GM12878 (cell line): ENCODE results near the gene CUL9. TPM values are rescaled to one million over a fixed set of nuclear protein-coding genes. Genes with fewer than 3 reads are reported as not detected.
A peak's percentile ranks its signal among the peaks of the same experiment; 100 is the strongest.

ENCODE experiments used
- BMI1 ChIP-seq: fragments of 450-650 bp; IDR thresholded peaks from 2 replicates; pipeline ENCODE4 v1.6.1; 2016; ENCODE audit warnings: mild to moderate bottlenecking, moderate library complexity, borderline replicate concordance
- BRCA1 ChIP-seq: IDR thresholded peaks from 2 replicates; pipeline ENCODE4 v1.6.1; 2011; ENCODE audit warnings: low read depth, low read length, improper control_type of control experiment
- CBX3 ChIP-seq: fragments of 200-600 bp; sonication (generic); IDR thresholded peaks from 2 replicates; pipeline ENCODE4 v1.6.1; 2016; ENCODE audit warnings: low read depth, borderline replicate concordance
- ETV6 ChIP-seq, 2 experiments: fragments of 450-650 bp in 1 of 2; IDR thresholded peaks in 1 of 2; conservative IDR thresholded peaks in 1 of 2; 2 replicates each; pipeline ENCODE4 v1.6.1; 2014; ENCODE audit warnings: antibody characterized with exemption in 1 of 2, borderline replicate concordance in 1 of 2, low read depth in 1 of 2, mild to moderate bottlenecking in 1 of 2, moderate library complexity in 1 of 2
- IKZF1 ChIP-seq: fragments of 450-650 bp; conservative IDR thresholded peaks from 2 replicates; pipeline ENCODE4 v1.6.1; 2017; ENCODE audit warnings: antibody characterized with exemption, mild to moderate bottlenecking
- IKZF2 ChIP-seq, 2 experiments: fragments of 450-650 bp; IDR thresholded peaks; 2 replicates each; pipeline ENCODE4 v1.6.1; 2017; ENCODE audit warnings: mild to moderate bottlenecking in 2 of 2, moderate library complexity in 2 of 2
- JUND ChIP-seq: IDR thresholded peaks from 2 replicates; pipeline ENCODE4 v1.6.1; 2012; ENCODE audit warnings: low read depth, mild to moderate bottlenecking, low read length, improper control_type of control experiment, moderate library complexity
- KAT2A ChIP-seq: conservative IDR thresholded peaks from 2 replicates; pipeline ENCODE4 v1.6.1; 2011; ENCODE audit warnings: low read depth, low read length; ENCODE audit not compliant: control insufficient read depth
- MAX ChIP-seq: IDR thresholded peaks from 2 replicates; pipeline ENCODE4 v1.6.1; 2012; ENCODE audit warnings: low read depth, low read length, improper control_type of control experiment
- MEF2A ChIP-seq: IDR thresholded peaks from 2 replicates; pipeline ENCODE4 v1.6.1; 2011; ENCODE audit warnings: low read depth, mild to moderate bottlenecking, low read length, moderate library complexity; ENCODE audit not compliant: insufficient read depth
- MLLT1 ChIP-seq: fragments of 450-650 bp; IDR thresholded peaks from 2 replicates; pipeline ENCODE4 v1.6.1; 2016; ENCODE audit warnings: mild to moderate bottlenecking
- MYC ChIP-seq: IDR thresholded peaks from 2 replicates; pipeline ENCODE4 v1.6.1; 2011; ENCODE audit warnings: mild to moderate bottlenecking, low read length, moderate library complexity, inconsistent platforms; ENCODE audit not compliant: insufficient read depth, insufficient replicate concordance, insufficient read length, severe bottlenecking
- NRF1 ChIP-seq: conservative IDR thresholded peaks from 2 replicates; pipeline ENCODE4 v1.6.1; 2011; ENCODE audit warnings: mild to moderate bottlenecking, low read depth, low read length, improper control_type of control experiment
- POLR2AphosphoS5 ChIP-seq: IDR thresholded peaks from 2 replicates; pipeline ENCODE4 v1.6.1; 2011; ENCODE audit warnings: mild to moderate bottlenecking, low read length, inconsistent platforms
- RAD21 ChIP-seq: IDR thresholded peaks from 2 replicates; pipeline ENCODE4 v1.6.1; 2011; ENCODE audit warnings: mild to moderate bottlenecking, low read depth, low read length, moderate library complexity; ENCODE audit not compliant: insufficient read depth
- RB1 ChIP-seq: fragments of 450-650 bp; formaldehyde crosslinking; IDR thresholded peaks from 2 replicates; pipeline ENCODE4 v1.6.1; 2017; ENCODE audit warnings: mild to moderate bottlenecking, borderline replicate concordance
- RELB ChIP-seq: fragments of 450-650 bp; IDR thresholded peaks from 2 replicates; pipeline ENCODE4 v1.6.1; 2017; ENCODE audit warnings: low read depth, mild to moderate bottlenecking, moderate library complexity
- SP1 ChIP-seq: IDR thresholded peaks from one replicate; pipeline ENCODE4 v1.6.1; 2011; ENCODE audit warnings: low read depth, low read length
- STAT3 ChIP-seq: IDR thresholded peaks from 2 replicates; pipeline ENCODE4 v1.6.1; 2011; ENCODE audit warnings: low read depth, low read length, improper control_type of control experiment
- TAF1 ChIP-seq: IDR thresholded peaks from 2 replicates; pipeline ENCODE4 v1.6.1; 2011; ENCODE audit warnings: mild to moderate bottlenecking, low read depth, low read length, borderline replicate concordance
- ZNF274 ChIP-seq: IDR thresholded peaks from one replicate; pipeline ENCODE4 v1.8.0; 2011; ENCODE audit not compliant: insufficient read length, insufficient read depth
- ZSCAN29 ChIP-seq: fragments of 450-650 bp; IDR thresholded peaks from 2 replicates; pipeline ENCODE4 v1.6.1; 2017; ENCODE audit warnings: mild to moderate bottlenecking, moderate library complexity
- polyA plus RNA-seq, 11 experiments: library from polyadenylated mRNA; depleted of rRNA in 4 of 11; unstranded in 6 of 11; stranded (reverse) in 5 of 11; fragments of >200 nt; fragmentation: Nextera tagmentation in 4 of 11; fragmentation: Illumina TruSeq in 1 of 11; extraction: Ambion mirVana in 4 of 11; extraction: Trizol in 1 of 11; gene quantifications; 1 replicate in 1 of 11; 2 replicates in 10 of 11; pipeline versions ENCODE4 v1.2.1 to v1.2.3, GENCODE V29; 2011 to 2016; ENCODE audit warnings: inconsistent platforms in 2 of 11, missing spikeins in 2 of 11, low read depth in 1 of 11
- total RNA-seq, 4 experiments: library from RNA; depleted of rRNA in 3 of 4; stranded (reverse); fragments of >200 nt in 3 of 4; fragmentation: Illumina TruSeq in 1 of 4; extraction: Trizol in 1 of 4; gene quantifications; 2 replicates each; pipeline versions ENCODE4 v1.2.1 to v1.2.3, GENCODE V29; 2013 to 2021
- TF ChIP-seq, protein P1 (sequence below): fragments of 450-650 bp; IDR thresholded peaks from 2 replicates; pipeline ENCODE4 v1.6.1; 2016; ENCODE audit warnings: mild to moderate bottlenecking
- TF ChIP-seq, protein P2 (sequence below): fragments of 450-650 bp; IDR thresholded peaks from 2 replicates; pipeline ENCODE4 v1.6.1; 2017; ENCODE audit warnings: mild to moderate bottlenecking, low read depth, inconsistent platforms; ENCODE audit not compliant: poor library complexity, severe bottlenecking

Gene CUL9
- total and polyA plus RNA-seq, 10 of the 15 experiments (the other 5 are each of a cell fraction or from before 2014, with no cell fraction given): 1.2 to 48.3 (median 17.2) TPM

DNA sequence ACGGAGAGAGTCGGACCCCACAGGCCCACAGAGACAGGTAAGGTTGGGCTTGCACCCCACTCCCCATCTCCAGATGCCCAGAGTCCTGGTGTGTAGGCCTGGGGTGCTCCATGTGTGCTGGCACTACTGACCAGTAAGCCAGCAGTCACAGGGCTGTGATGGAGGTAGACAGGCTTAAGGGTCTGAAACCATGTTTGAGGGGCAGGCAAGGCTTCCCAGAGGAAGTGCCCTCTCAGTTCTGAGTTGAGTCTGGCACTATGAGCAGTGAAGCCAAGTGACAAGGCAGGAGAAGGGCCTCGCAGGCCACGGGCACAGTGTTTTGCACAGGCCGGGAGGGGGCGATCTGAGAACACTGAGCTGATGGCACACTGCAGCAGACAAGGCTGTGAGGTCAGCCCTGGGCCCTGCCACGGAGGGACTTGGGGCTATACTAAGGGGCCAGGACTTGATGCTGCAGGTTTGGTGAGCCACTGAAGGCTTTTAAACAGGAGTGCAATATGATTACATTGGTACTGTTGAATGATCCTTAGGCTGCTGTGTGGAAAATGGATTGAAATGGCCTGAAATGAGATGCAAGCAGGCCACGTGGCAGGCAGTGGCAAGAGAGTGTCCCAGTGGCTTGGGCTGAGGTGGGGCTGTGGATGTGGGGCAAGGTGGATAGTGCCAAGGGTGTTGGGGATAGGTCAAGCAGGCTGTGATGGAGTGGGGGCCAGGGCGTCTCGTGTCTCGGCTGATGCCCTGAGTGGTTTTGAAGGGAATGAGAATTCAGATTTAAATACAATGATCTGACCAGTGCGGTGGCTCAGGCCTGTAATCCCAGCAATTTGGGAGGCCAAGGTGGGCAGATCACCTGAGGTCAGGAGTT, 81.5 kb downstream of the CUL9 start (continued):
- TF ChIP-seq MYC: no peak
- no peak for TF ChIP-seq ZNF274
- no peak for TF ChIP-seq TAF1
- no peak for TF ChIP-seq MAX
- TF ChIP-seq, protein P1, sequence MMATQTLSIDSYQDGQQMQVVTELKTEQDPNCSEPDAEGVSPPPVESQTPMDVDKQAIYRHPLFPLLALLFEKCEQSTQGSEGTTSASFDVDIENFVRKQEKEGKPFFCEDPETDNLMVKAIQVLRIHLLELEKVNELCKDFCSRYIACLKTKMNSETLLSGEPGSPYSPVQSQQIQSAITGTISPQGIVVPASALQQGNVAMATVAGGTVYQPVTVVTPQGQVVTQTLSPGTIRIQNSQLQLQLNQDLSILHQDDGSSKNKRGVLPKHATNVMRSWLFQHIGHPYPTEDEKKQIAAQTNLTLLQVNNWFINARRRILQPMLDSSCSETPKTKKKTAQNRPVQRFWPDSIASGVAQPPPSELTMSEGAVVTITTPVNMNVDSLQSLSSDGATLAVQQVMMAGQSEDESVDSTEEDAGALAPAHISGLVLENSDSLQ: no peak
- no peak for TF ChIP-seq JUND
- TF ChIP-seq KAT2A: no peak
- no peak for TF ChIP-seq MLLT1
- TF ChIP-seq IKZF2 (IDR thresholded peaks at IDR 0.05): no peak
- no peak for TF ChIP-seq POLR2AphosphoS5
- TF ChIP-seq MEF2A: no peak
- no peak for TF ChIP-seq RELB
- TF ChIP-seq SP1: no peak
- peak; percentile 35; the same call in 1 of the 2 replicates for TF ChIP-seq RB1
- TF ChIP-seq STAT3: no peak
- no peak for TF ChIP-seq CBX3
- no peak for TF ChIP-seq BRCA1
- peak; percentile 93 for TF ChIP-seq RAD21
- TF ChIP-seq ZSCAN29: no peak
- 0 out of 2 replicates have a peak, but pooled peaks have one; percentile 10 for TF ChIP-seq IKZF1
- no peak for TF ChIP-seq ETV6 (conservative IDR thresholded peaks at IDR 0.05 in 1 of 2, IDR thresholded peaks at IDR 0.05 in 1 of 2; ENCODE audit: borderline replicate concordance in 1 of 2, low read depth in 1 of 2)
- TF ChIP-seq NRF1: no peak
- no peak for TF ChIP-seq BMI1
- TF ChIP-seq, protein P2, sequence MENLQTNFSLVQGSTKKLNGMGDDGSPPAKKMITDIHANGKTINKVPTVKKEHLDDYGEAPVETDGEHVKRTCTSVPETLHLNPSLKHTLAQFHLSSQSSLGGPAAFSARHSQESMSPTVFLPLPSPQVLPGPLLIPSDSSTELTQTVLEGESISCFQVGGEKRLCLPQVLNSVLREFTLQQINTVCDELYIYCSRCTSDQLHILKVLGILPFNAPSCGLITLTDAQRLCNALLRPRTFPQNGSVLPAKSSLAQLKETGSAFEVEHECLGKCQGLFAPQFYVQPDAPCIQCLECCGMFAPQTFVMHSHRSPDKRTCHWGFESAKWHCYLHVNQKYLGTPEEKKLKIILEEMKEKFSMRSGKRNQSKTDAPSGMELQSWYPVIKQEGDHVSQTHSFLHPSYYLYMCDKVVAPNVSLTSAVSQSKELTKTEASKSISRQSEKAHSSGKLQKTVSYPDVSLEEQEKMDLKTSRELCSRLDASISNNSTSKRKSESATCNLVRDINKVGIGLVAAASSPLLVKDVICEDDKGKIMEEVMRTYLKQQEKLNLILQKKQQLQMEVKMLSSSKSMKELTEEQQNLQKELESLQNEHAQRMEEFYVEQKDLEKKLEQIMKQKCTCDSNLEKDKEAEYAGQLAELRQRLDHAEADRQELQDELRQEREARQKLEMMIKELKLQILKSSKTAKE: no peak
